Measurements from ENCODE around the gene IQGAP2.
A peak's percentile ranks its signal among the peaks of the same experiment; 100 is the strongest.

Gene IQGAP2

GRCh38 chr5:76384189-76384588, 18.9 kb upstream of the IQGAP2 start:
- no peak for DNase-seq

GRCh38 chr5:76384705-76385104, 18.4 kb upstream of the IQGAP2 start:
- no peak for DNase-seq

GRCh38 chr5:76385540-76385939, 17.5 kb upstream of the IQGAP2 start:
- no peak for DNase-seq

- DNase-seq: no peak
These were observed 16.7 kb upstream of the IQGAP2 start for GRCh38 chr5:76386360-76386759.

GRCh38 chr5:76388236-76388635, 14.8 kb upstream of the IQGAP2 start:
- DNase-seq: no peak

GRCh38 chr5:76388791-76389512, 14.1 kb upstream of the IQGAP2 start:
- DNase-seq: no peak

- no peak for DNase-seq
These were observed 13.5 kb upstream of the IQGAP2 start for GRCh38 chr5:76389513-76390154.

- DNase-seq: no peak
These were observed 12.1 kb upstream of the IQGAP2 start for GRCh38 chr5:76391014-76391413.

GRCh38 chr5:76393035-76393680, 9.9 kb upstream of the IQGAP2 start:
- no peak for DNase-seq

- no peak for DNase-seq
These were observed 5.9 kb upstream of the IQGAP2 start for GRCh38 chr5:76397200-76397599.

- no peak for DNase-seq
These were observed 3.8 kb upstream of the IQGAP2 start for GRCh38 chr5:76399268-76399667.

- no peak for DNase-seq
These were observed 2.6 kb upstream of the IQGAP2 start for GRCh38 chr5:76400466-76400865.

GRCh38 chr5:76401801-76402250, 1.3 kb upstream of the IQGAP2 start:
- DNase-seq: no peak

- peak; percentile 1 for DNase-seq
These were observed 717 bp upstream of the IQGAP2 start for GRCh38 chr5:76402251-76402885.

- DNase-seq: no peak
These were observed 709 bp downstream of the IQGAP2 start for GRCh38 chr5:76403766-76404222.

GRCh38 chr5:76404223-76405211, 1.4 kb downstream of the IQGAP2 start:
- no peak for DNase-seq

GRCh38 chr5:76406014-76406413, 2.9 kb downstream of the IQGAP2 start:
- DNase-seq: no peak

GRCh38 chr5:76406673-76407072, 3.6 kb downstream of the IQGAP2 start:
- DNase-seq: no peak

GRCh38 chr5:76408104-76408654, 5.1 kb downstream of the IQGAP2 start:
- DNase-seq: no peak

GRCh38 chr5:76412511-76412910, 9.4 kb downstream of the IQGAP2 start:
- no peak for DNase-seq

- no peak for DNase-seq
These were observed 10.7 kb downstream of the IQGAP2 start for GRCh38 chr5:76413746-76414145.

GRCh38 chr5:76414788-76415187, 11.7 kb downstream of the IQGAP2 start:
- DNase-seq: no peak

All from EL (cell line).